Measurements from ENCODE around the gene ANGPTL2.

- TF ChIP-seq CTCF (IDR thresholded peaks at IDR 0.05; ENCODE audit: low read depth, low read length) (no peak), MAX (IDR thresholded peaks at IDR 0.05; ENCODE audit: low read depth, low read length) (no peak), POLR2A (IDR thresholded peaks at IDR 0.05; ENCODE audit: extremely low read depth, insufficient read length) (no peak)
These were observed 7.8 kb upstream of the ANGPTL2 start for GRCh38 chr9:127130235-127130634.

All from NB4 (cell line).